Right ventricle myocardium inferior (tissue), 1 donor: ENCODE results near the gene NPR1. TPM values are rescaled to one million over a fixed set of nuclear protein-coding genes. Genes with fewer than 3 reads are reported as not detected.
"Not testable (repeated sequence)": the region's sequence is repeated elsewhere in the genome, so short reads cannot be mapped to it uniquely, and the experiment has no call there.

Experiments used
- ATAC-seq: fragments of 200-7000 bp; cut with Tn5 transposase; one replicate; pipeline ENCODE4 v1.9.1; 2020; ENCODE audit warnings: mild to moderate bottlenecking, moderate library complexity
- DNase-seq: peaks from one replicate; pipeline ENCODE4 v3.0.0; 2021; ENCODE audit errors: missing footprints
- intact Hi-C: fragments of 100-400 bp; cut with DNase I; formaldehyde crosslinking; loops from one replicate; pipeline ENCODE4 v1.11.0; 2022
- total RNA-seq: library from RNA; stranded (reverse); fragmentation: NEBNext Ultra II Directional; extraction: Animal tissue kit (Norgen Biotek cat#: 25700); gene quantifications from one replicate; pipeline ENCODE4 v1.2.1, GENCODE V29; 2021
- donor health status: DM: no; HTN: yes; CAD: no; lungs with severe emphysema.

NPR1 gene
- total RNA-seq, 1 donor from 2014 or later, result 14.6 TPM

DNA sequence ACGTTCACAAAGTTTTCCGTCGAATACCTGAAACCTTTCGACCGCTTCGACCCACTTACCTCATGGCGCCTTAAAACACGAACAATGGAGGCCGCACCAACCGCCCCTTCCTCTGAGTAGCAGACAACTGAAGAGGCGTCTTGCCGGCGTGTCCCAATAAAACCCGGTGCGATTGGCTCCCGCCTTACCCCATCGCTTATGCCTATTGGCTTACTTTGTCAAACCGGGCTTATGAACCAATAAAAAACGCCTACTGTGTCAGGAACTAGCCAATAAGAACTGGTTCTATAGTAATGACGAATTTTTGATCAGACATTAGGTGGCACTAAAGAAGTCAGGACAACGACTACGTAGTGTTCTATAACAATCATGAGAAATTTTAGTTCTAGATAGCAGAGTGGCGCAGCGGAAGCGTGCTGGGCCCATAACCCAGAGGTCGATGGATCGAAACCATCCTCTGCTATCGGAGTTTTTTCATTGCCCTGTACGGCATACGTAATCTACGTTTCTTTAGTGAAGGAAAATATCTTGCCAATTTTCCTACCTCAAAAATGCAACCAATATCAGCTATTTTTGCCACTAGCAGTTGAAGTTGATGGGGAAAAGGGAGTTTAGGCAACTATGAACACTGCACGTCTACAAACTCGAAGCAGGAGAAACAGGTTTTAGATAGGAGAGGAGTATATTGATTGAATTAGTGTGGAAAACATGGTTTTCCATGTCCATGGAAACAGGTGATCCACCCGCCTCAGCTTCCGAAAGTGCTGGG, 7.4 kb upstream of the NPR1 start, which contains the start of gene ILF2:
Gene ILF2 (minus strand): TSS at position 135 of the 769 bp plus-strand sequence. CDS start 71 bp downstream, at position 64.
- intact Hi-C loops, result loop anchor here (2.0 to 10.0 kb wide), 3 partner anchors 36 to 316 kb away; partner anchors contain the start of genes CHTOP and S100A9
- ATAC-seq (peak; percentile 97), DNase-seq (peak; percentile 97)

DNA sequence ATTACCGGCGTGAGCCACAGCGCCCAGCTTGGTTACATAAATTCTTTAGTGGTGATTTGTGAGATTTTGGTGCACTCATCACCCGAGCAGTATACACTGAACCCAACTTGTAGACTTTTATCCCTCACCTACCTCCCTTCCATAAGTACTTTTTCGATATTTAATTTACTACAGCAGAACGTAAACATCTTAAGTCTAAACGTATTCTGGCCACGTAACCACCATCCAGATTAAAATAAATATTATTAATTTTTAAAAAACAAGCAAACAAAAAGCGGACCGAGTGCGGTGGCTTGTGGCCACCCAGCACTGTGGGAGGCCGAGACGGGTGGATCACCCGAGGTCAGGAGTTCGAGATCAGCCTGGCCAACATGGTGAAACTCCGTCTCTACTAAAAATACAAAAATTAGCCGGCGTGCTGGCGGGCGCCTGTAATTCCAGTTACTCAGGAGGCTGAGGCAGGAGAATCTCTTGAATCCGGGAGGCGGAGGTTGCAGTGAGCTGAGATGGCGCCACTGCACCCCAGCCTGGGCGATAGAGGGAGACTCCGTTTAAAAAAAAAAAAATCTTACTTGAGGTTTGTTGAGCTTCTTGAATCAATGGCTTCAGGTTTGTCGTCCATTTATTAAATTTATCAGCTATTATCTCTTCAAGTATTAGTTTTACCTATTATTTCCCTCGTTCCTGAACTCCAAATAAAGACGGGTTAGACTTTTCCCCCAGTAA, 6.7 kb upstream of the NPR1 start:
- ATAC-seq, result peak; percentile 15
- not testable (repeated sequence) for DNase-seq
- intact Hi-C loops, result loop anchor here (2.0 to 10.0 kb wide), 3 partner anchors 37 to 317 kb away; partner anchors contain the start of genes CHTOP and S100A9

DNA sequence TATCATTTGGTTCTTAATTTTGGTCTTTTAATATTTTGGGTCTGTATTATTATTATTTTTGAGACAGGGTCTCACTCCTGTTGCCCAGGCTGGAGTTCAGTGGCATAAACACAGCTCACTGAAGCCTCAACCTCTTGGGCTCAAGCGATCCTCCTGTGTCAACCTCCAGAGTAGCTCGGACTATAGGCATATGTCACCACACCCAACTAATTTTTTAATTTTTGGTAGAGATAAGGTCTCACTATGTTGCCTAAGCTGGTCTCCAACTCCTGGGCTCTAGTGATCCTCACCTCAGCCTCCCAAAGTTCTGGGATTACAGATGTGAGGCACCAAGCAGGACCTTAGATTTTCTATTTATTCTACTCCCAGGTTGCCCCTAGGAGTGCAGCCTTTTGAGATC, 5.0 kb upstream of the NPR1 start:
- DNase-seq, result no peak
- ATAC-seq, result no peak
- intact Hi-C loops, result loop anchor here (5.0 to 10.0 kb wide), 2 partner anchors 101 to 319 kb away; partner anchors contain the start of gene S100A9

DNA sequence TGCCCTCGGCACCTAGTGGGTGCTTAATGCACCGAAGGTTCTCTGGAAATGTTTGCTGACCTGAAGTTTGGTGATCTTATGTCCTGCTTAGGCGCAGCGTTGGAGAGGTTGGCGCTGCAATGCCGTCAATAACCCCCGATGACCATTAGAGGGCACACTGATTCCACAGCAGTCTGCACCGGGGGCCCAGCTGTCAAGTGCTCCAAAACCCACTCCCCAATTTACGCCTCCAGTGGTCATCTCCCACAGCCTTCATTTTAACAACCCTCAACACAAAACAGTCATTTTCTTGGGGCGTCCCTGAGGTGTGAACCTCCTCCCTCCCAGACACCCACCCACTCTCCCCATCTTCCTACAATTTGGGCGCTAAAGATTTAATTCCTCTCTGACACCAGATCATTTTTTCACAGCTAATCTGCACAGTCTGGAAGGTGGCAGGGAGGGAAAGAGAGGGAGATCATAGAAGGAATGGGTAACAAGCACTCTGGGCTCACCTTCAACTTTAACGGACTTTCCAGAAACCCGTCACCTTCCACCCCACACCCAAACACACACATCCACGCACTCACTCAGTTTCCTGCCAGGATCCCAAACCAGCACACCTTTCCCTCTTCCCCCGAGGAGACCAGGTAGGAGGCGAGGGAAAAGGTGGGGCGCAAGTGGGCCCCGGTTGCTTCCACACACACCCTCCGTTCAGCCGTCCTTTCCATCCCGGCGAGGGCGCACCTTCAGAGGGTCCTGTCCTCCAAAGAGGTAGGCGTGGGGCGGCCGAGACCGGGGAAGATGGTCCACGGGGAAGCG, 570 bp upstream of the NPR1 start:
- intact Hi-C loops, result loop anchor here (1.0 to 10.0 kb wide), 4 partner anchors 71 to 323 kb away; partner anchors contain the start of genes RAB13 and S100A9
- peak; percentile 74 for ATAC-seq
- DNase-seq, result no peak

DNA sequence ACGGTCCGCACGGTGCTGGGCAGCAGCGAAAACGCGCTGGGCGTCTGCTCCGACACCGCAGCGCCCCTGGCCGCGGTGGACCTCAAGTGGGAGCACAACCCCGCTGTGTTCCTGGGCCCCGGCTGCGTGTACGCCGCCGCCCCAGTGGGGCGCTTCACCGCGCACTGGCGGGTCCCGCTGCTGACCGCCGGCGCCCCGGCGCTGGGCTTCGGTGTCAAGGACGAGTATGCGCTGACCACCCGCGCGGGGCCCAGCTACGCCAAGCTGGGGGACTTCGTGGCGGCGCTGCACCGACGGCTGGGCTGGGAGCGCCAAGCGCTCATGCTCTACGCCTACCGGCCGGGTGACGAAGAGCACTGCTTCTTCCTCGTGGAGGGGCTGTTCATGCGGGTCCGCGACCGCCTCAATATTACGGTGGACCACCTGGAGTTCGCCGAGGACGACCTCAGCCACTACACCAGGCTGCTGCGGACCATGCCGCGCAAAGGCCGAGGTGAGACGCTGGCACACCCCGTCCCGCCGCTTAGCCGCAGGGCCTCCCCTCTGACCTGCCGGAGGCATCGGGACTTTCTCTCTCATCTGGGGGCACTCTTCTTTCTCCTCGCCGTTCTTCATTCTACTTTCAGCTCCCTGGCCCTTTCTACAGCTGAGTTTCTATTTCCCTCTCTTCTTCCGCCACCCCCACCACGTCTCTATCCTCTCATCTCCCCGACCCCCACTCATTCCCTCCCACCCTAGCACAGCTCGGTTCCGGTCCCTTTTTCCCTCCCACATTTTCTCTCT, 1.0 kb downstream of the NPR1 start:
- ATAC-seq (peak; percentile 45), DNase-seq (no peak)
- intact Hi-C loops, result loop anchor here (2.0 to 10.0 kb wide), 2 partner anchors 93 to 325 kb away; partner anchors contain the start of gene S100A9

DNA sequence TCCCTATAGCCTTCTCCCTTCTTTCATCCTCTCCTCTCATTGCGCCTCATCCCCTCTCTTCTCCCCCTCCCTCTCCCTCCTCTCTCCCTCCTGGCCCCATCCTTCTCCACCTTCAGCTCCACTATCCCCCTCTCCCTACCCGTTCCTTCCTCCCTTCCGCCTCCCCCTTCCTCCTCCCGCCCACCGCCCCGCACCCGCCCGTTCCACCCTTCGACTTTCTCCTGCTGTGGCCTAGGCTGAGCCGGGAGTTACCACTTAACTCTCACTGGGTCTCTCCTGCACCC, 1.6 kb downstream of the NPR1 start:
- intact Hi-C loops, result no loop called here
- ATAC-seq (no peak), DNase-seq (no peak)

DNA sequence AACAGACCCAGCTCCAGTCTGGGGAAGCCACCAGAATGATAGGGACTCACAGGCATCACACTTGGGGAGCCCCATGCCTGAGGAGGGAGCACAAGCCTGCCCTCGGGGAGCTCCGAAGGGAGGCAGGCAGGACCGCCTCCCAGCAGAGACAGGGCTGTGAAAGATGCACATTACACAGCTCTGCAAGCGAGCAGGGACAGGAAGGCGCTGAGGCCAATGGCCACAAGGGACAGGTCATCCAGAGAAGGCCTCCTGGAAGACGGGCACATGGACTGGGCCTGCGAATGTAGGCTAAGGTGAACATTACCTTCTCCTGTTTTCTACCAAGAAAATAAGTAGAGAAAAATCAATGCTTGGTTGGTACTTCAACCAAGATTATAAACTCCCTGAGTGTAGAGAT, 4.2 kb downstream of the NPR1 start:
- ATAC-seq, result no peak
- intact Hi-C loops, result no loop called here
- DNase-seq, result no peak

DNA sequence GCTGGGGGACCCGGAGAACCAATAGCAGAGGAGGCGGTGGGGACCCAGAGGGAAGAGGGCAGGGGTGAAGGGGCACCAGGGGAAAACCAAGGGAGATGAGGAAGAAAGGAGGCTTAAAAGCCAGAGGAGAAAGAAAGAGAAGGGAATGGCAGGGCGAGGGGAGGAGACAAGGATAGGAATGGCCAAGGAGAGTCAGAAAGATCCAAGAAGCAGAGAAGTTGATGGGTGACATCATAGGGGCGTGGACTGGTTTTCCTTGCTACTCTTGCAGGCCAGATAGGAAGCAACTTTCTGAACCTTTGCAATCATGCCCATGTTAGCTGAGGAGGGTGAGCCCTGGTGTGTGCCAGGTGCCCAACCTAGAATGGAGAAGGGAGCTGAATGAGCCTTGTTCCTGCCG, 5.4 kb downstream of the NPR1 start:
- ATAC-seq (no peak), DNase-seq (no peak)
- intact Hi-C loops, result no loop called here

DNA sequence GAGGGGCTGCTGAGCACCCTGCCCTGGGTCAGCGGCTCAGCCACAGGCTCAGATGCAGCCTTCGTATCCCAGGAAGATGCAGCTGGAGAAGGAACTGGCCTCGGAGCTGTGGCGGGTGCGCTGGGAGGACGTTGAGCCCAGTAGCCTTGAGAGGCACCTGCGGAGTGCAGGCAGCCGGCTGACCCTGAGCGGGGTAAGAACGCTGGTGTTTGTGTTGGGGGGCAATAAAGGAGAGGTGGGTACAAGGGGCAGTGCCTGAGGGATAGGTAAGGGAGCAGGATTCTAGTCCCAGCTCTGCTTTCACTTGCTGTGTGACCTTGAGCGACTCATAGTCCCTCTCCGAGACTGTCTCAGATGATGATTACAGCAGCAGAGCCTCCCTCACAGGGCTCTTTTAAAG, 6.4 kb downstream of the NPR1 start:
- intact Hi-C loops, result no loop called here
- DNase-seq, result no peak
- no peak for ATAC-seq

DNA sequence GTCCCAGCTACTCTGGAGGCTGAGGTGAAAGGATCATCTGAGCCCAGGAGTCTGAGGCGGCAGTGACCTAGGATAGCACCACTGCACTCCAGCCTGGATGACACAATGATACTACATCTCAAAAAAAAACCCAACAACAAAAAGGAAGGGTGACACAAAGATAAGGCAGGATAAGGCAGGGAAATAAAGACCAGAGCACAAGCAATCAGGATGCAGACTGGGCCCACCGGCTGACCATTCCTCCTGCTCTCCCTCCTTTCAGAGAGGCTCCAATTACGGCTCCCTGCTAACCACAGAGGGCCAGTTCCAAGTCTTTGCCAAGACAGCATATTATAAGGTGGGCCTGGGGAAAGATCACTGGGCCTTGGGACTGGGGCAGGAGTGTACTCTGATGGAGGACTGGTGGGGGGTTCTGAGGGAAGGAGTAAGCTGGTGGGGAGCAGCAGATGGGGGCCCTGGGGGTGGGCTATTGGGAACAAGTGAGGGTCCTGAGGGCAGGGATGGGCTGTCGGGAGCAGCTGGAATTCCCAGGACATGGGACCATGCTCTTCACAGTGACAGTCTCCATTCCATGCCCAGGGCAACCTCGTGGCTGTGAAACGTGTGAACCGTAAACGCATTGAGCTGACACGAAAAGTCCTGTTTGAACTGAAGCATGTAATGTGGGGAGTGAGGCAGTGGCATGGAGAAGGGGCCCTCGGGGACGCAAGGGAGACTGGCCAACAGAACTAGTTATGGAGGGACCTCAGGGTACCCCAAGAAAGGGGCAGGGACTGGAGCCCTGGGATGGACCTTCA, 7.3 kb downstream of the NPR1 start:
- DNase-seq (no peak), ATAC-seq (no peak)
- intact Hi-C loops, result no loop called here

DNA sequence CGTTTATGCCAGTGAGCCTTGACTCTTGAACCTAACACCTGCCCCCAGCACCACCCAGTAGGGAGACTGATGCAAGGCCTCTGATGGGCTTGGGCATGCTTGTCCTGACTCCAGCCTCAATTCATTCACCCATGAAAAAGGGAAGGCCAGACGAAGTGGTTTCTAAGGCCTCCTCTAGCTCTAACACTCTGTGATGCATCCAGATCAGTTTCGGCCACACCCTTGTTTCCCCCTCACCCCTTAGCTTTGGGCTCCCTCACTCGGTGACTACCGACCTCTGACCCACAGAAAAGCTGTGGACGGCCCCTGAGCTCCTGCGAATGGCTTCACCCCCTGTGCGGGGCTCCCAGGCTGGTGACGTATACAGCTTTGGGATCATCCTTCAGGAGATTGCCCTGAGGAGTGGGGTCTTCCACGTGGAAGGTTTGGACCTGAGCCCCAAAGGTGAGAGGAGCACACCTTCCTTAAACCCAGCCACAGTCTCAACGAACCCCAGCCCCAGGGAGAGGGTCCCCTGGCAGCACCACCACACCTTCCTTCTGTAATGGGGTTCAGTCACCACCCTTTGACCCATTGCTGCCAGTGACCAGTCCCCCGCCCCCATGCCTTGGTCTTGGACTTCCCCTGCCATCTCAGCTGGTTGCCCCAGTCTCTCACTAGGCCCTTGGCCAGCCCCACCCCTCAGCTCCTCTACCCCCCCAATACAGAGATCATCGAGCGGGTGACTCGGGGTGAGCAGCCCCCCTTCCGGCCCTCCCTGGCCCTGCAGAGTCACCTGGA, 9.0 kb downstream of the NPR1 start:
- intact Hi-C loops, result no loop called here
- ATAC-seq (no peak), DNase-seq (peak; percentile 15)

DNA sequence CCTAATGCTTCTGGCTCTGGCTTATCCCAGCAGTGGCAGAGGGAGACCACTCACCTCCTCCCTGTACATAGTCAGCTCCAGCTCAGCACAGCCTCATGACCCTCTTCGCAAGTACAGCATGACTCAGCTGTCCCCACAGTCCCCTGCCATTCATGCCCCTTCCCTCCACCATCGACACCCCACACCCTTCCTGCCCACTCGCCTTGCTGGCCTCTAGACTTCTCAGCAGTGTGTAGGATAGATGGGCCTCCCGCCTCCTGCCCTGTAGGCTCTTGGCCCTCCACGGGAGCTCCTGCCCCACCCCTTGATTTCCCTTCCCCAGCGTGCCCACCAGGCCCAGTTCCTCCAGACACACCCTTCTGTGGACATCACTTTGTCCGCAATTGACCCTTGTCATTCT, 9.8 kb downstream of the NPR1 start:
- DNase-seq, result peak; percentile 5
- no peak for ATAC-seq
- intact Hi-C loops, result no loop called here

DNA sequence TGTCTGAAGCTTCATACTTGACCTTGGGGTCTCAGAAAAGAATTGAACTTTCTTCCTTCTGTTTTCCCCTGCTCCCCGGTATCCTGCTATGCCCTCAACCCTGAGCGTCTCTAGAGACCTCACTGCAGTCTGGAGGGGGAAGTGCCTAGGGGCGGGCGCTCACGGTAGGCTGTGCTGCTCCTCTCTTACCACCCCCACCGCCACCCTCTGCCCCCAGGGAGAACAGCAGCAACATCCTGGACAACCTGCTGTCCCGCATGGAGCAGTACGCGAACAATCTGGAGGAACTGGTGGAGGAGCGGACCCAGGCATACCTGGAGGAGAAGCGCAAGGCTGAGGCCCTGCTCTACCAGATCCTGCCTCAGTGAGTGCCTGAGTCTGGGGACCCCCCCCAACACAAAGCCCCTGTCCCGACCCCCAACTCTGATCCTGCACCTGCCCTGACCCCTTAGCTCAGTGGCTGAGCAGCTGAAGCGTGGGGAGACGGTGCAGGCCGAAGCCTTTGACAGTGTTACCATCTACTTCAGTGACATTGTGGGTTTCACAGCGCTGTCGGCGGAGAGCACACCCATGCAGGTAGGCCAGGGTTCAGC, 10.3 kb downstream of the NPR1 start:
- DNase-seq (no peak), ATAC-seq (no peak)
- intact Hi-C loops, result no loop called here

DNA sequence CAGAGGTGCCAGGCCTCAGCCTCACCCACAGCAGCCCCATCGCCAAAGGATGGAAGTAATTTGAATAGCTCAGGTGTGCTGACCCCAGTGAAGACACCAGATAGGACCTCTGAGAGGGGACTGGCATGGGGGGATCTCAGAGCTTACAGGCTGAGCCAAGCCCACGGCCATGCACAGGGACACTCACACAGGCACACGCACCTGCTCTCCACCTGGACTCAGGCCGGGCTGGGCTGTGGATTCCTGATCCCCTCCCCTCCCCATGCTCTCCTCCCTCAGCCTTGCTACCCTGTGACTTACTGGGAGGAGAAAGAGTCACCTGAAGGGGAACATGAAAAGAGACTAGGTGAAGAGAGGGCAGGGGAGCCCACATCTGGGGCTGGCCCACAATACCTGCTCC, 15.0 kb downstream of the NPR1 start:
- DNase-seq (peak; percentile 64), ATAC-seq (no peak)
- intact Hi-C loops, result no loop called here

DNA sequence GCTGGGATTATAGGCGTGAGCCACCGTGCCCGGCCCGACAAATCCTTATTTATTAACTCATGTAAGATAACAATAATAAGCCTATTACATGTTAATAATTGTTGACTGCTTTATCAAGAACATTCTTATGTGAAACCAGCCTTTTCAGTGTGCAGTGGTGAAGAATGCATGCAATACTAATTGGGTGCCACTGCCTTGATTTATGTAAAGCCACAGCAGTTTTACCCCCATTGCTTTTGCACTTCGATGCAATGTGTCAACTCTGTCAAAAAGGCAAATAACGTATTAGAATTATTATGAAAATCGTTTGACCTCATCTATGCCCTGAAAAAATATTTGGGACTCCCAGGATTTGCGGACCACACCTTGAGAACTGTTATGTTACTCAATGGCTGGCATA, 18.3 kb downstream of the NPR1 start:
- ATAC-seq (no peak), DNase-seq (no peak)
- intact Hi-C loops, result no loop called here

DNA sequence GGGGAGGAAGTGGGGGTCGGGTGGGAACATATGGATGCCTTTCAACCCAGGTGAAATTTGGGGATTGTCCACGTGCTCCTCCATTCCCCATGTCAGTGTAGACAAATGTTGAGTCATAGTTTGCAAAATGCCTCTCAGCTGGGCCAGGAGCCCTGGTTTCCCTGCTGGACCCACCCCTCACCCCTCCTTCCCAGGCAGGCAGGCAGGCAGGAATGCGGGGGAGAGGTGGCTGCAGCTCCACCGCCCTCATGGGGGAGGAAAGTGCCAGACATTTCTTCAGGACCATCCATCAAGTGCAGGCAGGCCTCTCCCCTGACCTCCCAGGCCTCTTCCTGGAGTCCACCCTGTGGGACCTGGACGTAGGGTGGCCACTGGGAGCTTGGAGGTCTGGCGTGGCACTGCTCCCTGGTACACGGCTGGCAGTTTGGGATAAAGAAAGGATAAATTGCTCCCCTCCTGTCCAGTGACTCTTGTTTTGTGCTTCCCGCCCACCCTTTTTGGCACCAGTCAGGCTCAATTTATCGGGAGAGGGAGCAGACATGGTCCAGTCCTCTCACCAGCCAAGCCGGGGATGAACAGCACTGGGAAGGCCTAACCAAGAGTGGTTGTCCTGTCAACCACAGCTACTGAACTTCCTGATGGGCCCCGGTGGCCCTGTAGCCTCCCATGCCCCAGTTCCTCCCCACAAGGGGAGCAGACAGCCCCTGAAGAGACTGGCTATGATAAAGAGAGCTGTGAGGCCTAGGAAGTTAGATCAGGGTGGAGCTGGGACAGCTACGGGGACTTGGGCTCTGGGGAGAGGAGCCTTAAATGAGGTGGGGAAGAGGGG, 18.9 kb downstream of the NPR1 start:
- DNase-seq (no peak), ATAC-seq (peak; percentile 53)
- intact Hi-C loops, result loop anchor here (1.0 kb wide), 1 partner anchor 31 kb away; the partner anchor contains the start of gene INTS3
